GF-D8 (cell line): ENCODE results near the gene ZNF688.

ENCODE experiments used
- DNase-seq: peaks from one replicate; lab custom pipeline; 2025; lab: John Stamatoyannopoulos, UW

ZNF688 gene

DNA sequence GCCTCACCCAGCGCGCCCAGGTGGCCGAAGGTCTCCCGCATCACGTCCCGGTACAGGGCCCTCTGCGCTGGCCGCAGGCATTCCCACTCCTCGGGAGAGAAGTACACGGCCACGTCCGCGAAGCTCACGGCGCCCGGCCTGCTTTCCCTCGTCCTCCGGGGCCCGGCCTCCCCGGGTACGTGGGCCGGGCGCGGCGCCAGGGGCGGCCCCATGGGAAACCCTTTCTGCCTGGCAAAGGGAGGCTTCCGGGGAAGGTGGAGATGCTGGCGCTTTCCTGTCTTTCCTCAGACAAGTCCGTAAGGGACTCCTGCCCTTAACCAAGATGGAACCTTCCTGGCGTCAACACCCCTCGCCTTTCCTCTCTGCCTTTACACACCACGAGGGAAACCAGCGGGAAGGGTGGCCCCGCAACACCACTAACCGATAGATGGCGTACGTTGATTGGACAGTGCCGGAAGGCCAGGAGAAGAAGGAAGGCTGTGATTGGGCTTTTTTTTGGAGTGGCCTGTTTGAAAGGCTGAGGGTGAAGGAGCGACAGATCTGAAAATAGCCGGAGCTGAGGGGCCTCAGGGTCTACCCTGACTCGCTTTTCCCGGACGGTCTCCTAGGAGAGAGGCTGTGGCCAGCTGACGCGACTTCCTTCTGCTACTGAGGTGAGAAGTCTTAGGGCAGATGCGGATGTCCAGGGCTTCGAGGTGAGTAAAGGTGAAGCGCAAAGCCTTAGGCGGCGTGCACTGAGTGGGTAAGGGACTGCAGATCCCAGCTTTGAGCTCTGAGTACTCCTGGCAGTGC is 14.1 kb upstream of the ZNF688 start, which contains the start of gene ZNF785:
ZNF785 (minus strand) TSS at position 298 of the 792 bp plus-strand sequence; CDS start at position 212, 86 bp downstream.
- peak; percentile 98 for DNase-seq

GRCh38 chr16:30585022-30585399 is 13.5 kb upstream of the ZNF688 start:
- DNase-seq, result no peak

DNA sequence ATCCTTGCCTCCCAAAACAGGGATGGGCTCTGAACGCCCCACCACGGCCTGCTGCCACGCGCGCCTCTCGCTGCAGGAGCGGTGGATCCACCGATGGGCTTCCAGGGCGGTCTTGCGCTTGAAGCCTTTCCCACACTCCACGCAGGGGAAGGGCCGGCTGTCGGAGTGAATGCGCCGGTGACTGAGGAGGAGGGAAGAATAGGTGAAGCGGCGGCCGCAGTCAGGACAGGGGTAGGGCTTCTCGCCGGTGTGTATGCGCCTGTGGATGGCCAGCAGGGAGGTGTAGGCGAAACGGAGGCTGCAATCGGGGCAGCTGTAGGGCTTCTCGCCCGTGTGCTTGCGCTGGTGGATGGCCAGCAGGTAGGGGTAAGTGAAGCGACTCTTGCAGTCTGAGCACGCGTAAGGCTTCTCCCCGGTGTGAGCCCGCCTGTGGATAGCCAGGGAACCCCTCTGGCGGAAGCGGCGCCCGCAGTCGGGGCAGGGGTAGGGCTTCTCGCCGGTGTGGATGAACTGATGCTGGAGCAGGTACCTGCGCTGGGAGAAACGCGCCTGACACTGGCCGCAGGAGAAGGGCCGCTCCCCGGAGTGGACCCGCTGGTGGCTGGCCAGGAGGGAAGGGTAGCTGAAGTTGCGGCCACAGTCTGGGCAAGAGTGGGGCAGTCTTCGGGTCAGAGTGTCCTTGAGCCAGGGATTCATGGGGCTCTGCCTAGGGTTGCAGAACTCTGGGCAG is 11.3 kb upstream of the ZNF688 start:
- no peak for DNase-seq

- no peak for DNase-seq
Measured at GRCh38 chr16:30581457-30581856, 9.9 kb upstream of the ZNF688 start.

GRCh38 chr16:30574678-30575077 is 3.2 kb upstream of the ZNF688 start:
- no peak for DNase-seq

DNA sequence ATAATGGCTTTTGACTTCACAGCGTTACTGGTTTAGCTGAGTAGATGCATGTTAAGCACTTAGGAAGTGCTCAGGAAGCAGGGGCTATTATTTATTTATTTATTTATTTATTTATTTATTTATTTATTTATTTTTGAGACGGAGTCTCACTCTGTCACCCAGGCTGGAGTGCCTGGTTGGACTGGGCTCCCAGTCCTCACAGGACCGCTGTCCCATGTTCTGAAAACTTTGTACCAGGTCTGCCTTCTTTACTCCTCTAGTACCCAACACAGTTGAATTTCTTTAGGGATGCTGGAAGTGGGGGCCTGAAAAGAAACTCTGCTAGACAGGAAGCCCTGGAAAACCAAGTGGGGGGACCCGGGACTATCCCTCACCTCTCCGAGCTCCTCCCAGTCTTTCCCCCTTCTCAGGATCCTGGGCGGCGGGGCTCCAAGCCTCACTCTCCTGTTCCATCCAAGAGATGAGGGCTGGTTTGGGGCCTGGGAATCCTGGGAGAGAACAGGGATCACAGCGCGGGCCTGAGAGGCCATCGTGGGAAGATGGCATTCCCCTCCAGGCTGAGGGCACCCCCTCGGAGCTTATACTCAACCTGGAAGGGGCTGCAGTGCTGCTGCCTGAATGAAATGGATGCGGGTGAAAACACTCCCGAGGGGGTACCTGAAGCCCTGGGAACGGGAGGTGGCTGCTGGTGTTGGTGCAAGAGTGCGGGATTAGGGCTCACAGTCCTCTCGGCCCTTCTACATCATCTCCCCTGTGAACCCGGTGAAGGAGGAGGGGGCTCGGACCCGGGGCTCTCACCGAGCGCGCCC is 674 bp downstream of the ZNF688 start:
- DNase-seq, result no peak

- DNase-seq, result no peak
Measured at GRCh38 chr16:30569746-30570635, 1.5 kb downstream of the ZNF688 start.

DNA sequence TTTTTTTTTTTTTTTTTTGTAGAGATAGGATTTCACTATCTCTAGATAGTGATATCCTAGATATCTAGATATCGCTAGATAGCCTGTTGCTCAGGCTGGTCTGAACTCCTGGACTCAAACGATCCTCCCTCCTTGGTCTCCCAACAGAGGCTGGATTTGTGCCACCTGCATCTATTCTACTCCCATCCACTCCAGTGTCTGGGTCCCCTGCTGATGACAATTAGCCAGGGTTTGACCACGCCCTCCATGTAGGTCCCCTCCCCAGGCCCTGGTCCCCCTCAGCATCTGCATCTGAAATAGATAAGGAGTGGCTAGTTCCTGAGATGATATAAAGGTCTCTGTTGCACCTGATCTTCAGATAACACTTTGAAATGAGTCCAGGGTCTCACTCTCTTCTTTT is 2.2 kb downstream of the ZNF688 start:
- DNase-seq, result no peak

- peak; percentile 28 for DNase-seq
Measured at GRCh38 chr16:30567991-30568638, 3.4 kb downstream of the ZNF688 start.

- no peak for DNase-seq
Measured at GRCh38 chr16:30567160-30567990, 4.1 kb downstream of the ZNF688 start.

DNA sequence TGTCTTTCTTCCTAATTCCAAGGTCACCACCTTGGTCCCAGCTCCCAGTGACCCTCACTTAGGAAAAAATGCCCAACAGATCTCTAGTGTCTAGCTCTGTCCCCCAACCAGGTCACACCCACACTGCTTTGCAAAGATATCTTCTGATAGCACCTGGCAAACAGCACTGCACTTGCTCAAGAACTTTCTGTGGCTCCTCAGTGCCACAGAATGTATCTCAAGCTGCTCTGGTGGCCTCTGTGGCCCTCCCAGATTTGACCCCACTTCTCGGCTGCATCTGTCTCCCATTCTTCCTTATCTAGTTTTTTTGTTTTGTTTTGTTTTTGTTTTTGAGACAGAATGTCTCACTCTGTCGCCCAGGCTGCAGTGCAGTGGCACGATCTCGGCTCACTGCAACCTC is 5.0 kb downstream of the ZNF688 start:
- no peak for DNase-seq

GRCh38 chr16:30565984-30566383 is 5.5 kb downstream of the ZNF688 start:
- no peak for DNase-seq

- no peak for DNase-seq
Measured at GRCh38 chr16:30565526-30565925, 6.0 kb downstream of the ZNF688 start.

- DNase-seq, result no peak
Measured at GRCh38 chr16:30562021-30562420, 9.5 kb downstream of the ZNF688 start.

DNA sequence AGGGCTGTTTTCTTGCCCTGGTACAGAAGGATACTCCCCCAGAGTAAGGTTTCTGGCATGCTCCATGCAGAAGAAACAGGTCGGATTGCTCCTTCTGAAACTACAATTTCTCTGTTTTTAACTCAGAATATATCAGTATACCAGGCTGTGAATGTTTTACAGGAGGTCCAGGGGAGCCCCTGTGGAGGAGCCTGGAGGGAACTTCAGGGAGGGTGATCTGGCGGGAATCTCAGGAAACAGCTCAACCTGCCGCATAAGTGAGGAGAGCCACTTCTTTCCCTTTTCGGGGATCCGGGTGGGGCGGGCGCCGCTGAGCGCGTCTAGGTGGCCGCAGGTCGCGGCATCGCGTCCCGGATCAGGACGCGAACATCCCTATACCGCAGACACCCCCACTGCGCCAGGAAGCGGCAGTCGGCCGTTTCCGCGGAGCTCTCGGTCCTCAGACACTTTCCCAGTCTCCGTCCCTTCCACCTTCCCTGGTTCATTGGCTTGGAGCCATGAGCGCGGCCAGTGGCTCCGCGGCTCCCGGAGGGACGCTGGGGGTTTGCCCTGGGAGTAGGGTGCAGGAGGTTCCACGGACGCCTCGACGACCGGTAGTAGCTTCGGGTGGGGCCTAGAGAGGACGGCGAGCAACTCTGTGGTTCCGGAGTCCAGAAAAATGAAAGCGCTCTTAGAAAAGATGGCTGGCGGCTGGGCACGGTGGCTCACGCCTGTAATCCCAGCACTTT is 10.3 kb downstream of the ZNF688 start:
- DNase-seq, result no peak

DNA sequence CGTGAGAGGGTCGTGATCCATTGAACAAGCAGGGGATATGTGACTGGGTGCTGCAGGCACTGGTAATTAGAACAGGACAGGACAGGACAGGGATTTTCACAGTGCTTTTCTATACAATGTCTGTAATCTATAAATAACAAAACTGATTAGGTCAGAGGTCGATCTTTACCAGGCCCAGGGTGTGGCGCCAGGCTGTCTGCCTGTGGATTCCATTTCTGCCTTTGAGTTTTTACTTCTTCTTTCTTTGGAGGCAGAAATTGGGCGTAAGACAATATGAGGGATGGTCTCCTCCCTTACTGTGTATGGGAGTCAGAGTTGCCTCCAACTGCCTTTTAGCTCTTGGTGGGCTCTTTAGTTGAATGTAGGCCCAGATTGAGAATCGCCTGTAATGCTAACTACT is 11.8 kb downstream of the ZNF688 start:
- no peak for DNase-seq

DNA sequence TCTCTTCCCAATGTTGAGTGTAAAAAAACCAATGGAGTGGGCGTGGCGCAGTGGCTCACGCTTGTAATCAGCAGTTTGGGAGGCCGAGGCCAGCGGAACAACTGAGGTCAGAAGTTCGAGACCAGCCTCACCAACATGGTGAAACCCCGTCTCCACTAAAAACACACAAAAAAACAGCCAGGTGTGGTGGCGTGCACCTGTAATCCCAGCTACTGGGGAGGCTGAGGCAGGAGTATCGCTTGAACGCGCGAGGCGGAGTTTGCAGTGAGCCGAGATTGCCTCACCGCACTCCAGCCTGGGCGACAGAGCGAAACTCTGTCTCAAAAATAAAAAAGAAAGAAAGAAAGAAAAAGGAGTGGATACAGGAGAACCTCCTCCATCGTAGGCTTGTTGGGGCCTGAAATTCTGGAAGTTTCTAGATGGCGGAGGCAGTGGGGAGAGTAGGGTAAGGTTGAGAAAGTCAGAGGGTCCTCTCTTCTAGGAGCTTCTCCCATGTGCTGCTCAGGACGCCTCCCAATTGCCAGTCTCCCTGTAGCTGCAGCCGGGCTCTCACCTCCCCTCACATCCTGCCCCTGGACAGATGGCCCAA is 12.6 kb downstream of the ZNF688 start:
- DNase-seq, result no peak

DNA sequence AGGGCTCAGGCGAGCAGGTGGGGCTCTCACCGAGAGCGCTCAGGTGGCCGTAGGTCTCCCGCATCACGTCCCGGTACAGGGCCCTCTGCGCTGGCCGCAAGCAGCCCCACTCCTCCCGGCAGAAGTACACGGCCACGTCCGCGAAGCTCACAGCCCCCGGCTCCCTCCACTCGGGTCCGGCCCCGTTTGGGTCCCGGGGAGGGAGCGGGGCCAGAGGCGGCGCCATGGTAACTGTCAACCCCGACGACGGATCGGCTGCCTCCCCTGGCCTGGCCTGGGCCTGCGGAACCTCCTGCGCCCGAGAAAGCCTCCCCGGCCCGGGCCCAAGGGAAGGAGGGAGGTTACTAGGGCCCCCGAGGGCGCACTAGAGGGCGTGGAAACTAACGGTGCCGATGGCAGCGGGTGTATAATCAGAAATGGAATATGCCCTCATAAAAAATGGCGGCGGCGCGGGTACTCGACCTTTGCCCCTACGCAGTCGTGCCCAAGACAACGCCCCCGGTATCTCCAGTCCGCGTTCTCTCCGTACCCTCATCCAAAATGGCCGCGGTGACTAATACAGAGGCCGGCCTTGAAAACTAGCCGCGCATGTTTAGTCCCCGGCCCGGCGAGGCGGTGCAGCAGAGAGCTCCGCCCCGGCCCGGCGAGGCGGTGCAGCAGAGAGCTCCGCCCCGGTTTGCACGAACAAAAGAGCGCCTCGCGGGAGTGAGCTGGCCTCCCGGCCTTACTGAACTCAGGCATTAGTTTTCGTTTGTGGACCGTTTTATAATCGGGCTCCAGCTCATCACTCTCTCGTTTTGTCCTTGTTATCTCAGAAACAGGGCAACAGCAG is 13.3 kb downstream of the ZNF688 start, which contains the start of gene ZNF764:
ZNF764 (minus strand) TSS at position 418 of the 832 bp plus-strand sequence; CDS start at position 226, 192 bp downstream.
- DNase-seq, result peak; percentile 93
